Muscle layer of colon (tissue), 2 donors: ENCODE measurements around the gene MAP1LC3B.
"Not testable (repeated sequence)": the region's sequence is repeated elsewhere in the genome, so short reads cannot be mapped to it uniquely, and the experiment has no call there.

Experiments
- H3K27ac ChIP-seq: one replicate; pipeline ENCODE4 v1.7.0; 2013; ENCODE audit warnings: low read depth, mild to moderate bottlenecking, low read length, moderate library complexity
- H3K27me3 ChIP-seq, 2 donors: one replicate each; pipeline ENCODE4 v1.7.0; 2013; ENCODE audit warnings: low read length in 2 of 2, mild to moderate bottlenecking in 2 of 2; ENCODE audit not compliant: insufficient read depth in 2 of 2, control insufficient read depth in 1 of 2
- H3K36me3 ChIP-seq: one replicate; pipeline ENCODE4 v1.7.0; 2013; ENCODE audit warnings: mild to moderate bottlenecking, low read length; ENCODE audit not compliant: insufficient read depth
- H3K4me1 ChIP-seq: one replicate; pipeline ENCODE4 v1.7.0; 2013; ENCODE audit warnings: mild to moderate bottlenecking, low read length; ENCODE audit not compliant: insufficient read depth
- H3K4me3 ChIP-seq, 2 donors: one replicate each; pipeline ENCODE4 v1.7.0; 2013; ENCODE audit warnings: low read length in 2 of 2, low read depth in 1 of 2, mild to moderate bottlenecking in 1 of 2, moderate library complexity in 1 of 2
- H3K9ac ChIP-seq: one replicate; pipeline ENCODE4 v1.7.0; 2013; ENCODE audit warnings: low read length
- H3K9me3 ChIP-seq: one replicate; pipeline ENCODE4 v1.7.0; 2013; ENCODE audit warnings: mild to moderate bottlenecking, low read length
- donor health status: abdominal sarcoma.
- donor health status: Adenocarcinoma of cecum.

Gene MAP1LC3B

GRCh38 chr16:87362828-87363559 is 29.1 kb upstream of the MAP1LC3B start:
- H3K4me3 ChIP-seq, H3K9ac ChIP-seq, H3K9me3 ChIP-seq, H3K27me3 ChIP-seq: not testable (repeated sequence)
- peaks cover 19% of the 10 kb centered on the region for H3K4me1 ChIP-seq
- peak overlapping the region; percentile 87 for H3K27ac ChIP-seq
- peaks cover 41% of the 10 kb centered on the region for H3K36me3 ChIP-seq

- peak overlapping the region; percentile 87 for H3K27ac ChIP-seq
- peak overlapping the region in 1 of 2 donors; percentile 43 for H3K4me3 ChIP-seq
- H3K4me1 ChIP-seq = peaks cover 25% of the 10 kb centered on the region
- no peaks in the 10 kb centered on the region for H3K9me3 ChIP-seq
- peaks cover 31% of the 10 kb centered on the region for H3K36me3 ChIP-seq
- peak overlapping the region; percentile 10 for H3K9ac ChIP-seq
- H3K27me3 ChIP-seq = no peaks in the 10 kb centered on the region
Observed at GRCh38 chr16:87363771-87364455, 28.2 kb upstream of the MAP1LC3B start.

GRCh38 chr16:87365021-87365713 is 27.0 kb upstream of the MAP1LC3B start:
- Histone ChIP-seq H3K27me3 (no peaks in the 10 kb centered on the region), H3K4me1 (peaks cover 28% of the 10 kb centered on the region), H3K4me3 (no peak overlapping the region), H3K9ac (no peak overlapping the region), H3K9me3 (no peaks in the 10 kb centered on the region), H3K27ac (peak overlapping the region; percentile 12), H3K36me3 (peaks cover 19% of the 10 kb centered on the region)

DNA sequence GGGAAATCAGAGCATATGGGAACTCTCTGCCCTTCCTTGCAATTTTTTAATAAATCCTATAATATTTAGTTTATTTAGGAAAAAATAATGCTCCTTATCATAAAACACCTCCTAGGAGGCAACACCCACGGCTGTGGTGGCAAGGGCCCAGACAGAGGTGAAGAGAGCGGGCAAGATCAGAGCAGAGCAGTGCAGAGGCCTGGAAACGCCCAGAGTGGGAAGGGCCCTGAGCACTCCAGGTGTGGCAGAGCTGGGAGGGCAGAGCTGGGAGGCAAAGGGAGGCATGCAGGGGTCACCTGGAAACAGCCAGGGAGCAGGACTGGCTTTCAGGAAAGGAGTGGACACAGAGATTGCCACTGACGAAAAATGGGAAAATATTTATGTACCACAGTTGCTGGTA is 25.8 kb upstream of the MAP1LC3B start:
- Histone ChIP-seq H3K27ac (no peak overlapping the region), H3K4me1 (peaks cover 40% of the 10 kb centered on the region), H3K9ac (no peak overlapping the region), H3K4me3 (no peak overlapping the region), H3K27me3 (no peaks in the 10 kb centered on the region), H3K36me3 (peaks cover 9% of the 10 kb centered on the region), H3K9me3 (no peaks in the 10 kb centered on the region)

- Histone ChIP-seq H3K36me3 (peaks cover 4% of the 10 kb centered on the region), H3K9ac (no peak overlapping the region), H3K4me1 (peaks cover 45% of the 10 kb centered on the region), H3K27me3 (no peaks in the 10 kb centered on the region), H3K27ac (no peak overlapping the region), H3K4me3 (no peak overlapping the region), H3K9me3 (no peaks in the 10 kb centered on the region)
Observed at GRCh38 chr16:87366930-87367329, 25.2 kb upstream of the MAP1LC3B start.

DNA sequence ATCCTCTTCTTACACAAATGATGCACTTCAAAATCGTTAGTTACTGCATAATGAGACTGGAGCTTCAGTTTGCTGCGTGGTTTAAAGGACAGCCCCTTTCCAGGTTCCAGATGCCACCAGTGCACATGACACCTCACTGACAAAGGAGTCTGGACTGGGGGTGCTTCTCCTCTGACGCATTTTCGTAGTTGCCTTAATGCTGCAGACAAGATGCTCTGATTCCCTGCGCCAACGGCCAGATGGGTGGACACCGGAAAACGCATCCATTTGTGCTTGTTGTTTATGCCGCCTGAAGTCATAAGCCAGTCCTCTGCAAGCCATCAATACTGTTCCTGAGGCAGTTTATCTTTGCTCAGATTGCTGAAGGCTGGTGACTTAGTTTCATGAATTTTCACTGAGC is 24.6 kb upstream of the MAP1LC3B start:
- Histone ChIP-seq H3K4me3 (no peak overlapping the region), H3K9me3 (no peaks in the 10 kb centered on the region), H3K27ac (no peak overlapping the region), H3K9ac (no peak overlapping the region), H3K4me1 (peaks cover 51% of the 10 kb centered on the region), H3K27me3 (no peaks in the 10 kb centered on the region), H3K36me3 (peaks cover 3% of the 10 kb centered on the region)

DNA sequence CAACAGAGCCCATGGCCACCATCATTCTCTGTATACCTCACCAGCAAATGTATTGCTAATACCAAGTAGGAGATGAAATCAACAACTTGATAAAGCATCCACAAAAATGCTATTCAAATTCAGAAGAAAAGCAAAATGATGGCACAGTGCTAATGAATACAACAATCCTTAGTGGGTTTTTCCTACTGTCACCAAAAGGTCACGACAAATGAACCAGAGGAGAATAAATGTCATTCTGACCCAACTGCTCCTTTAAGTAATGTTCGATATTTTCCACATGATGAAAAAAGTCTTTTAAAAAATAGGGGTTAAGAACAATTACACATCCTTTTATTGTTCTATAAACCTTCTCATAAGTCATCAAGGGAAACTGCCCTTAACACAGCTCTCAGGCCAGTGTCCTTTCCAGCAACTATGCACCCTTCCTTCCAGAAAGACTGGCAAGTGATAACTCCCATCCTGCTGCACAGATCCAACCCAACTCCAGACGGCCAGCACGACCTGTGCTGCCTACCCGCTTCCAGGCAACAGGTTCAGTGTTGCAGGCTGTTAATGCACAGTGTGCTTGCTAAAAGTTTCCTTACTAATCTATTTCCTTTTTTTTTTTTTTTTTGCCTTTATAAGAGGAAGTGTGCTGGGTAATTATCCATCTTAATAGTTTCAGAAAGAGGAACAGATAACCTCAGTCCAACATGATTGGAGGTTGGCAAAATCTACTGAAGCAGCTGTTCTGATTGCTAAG is 23.9 kb upstream of the MAP1LC3B start:
- Histone ChIP-seq H3K4me3 (no peak overlapping the region), H3K4me1 (peaks cover 52% of the 10 kb centered on the region), H3K27me3 (no peaks in the 10 kb centered on the region), H3K27ac (no peak overlapping the region), H3K9me3 (no peaks in the 10 kb centered on the region), H3K36me3 (peaks cover 3% of the 10 kb centered on the region), H3K9ac (no peak overlapping the region)

DNA sequence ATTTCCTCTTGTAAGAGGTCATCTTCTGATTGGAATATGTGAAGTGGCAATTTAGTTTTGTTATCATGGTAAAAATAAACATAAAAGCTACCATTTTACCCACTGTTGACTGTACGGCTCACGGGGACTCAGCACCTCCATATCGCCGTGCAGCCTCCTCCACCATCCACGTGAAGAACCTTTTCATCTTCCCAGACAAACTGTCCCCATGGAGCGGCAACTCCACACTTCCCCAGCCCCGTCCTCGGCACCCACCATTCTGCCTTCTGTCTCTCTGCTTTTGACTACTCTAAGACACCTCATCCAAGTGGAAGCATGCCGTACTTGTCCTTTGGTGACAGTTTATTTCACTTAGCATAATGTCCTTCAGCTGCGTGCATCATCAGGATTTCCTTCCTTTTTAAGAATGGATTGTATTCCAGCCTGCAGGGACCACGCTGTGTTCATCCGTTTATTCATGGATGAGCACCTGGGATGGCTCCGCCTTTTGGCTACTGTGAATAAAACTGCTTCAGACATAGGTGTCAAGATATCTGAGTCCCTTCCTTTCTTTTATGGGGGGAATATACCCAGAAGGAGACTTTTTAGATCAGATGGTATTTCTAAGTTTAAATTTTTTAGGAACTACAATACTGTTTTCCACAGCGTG is 22.9 kb upstream of the MAP1LC3B start:
- Histone ChIP-seq H3K27ac (no peak overlapping the region), H3K4me1 (peaks cover 48% of the 10 kb centered on the region), H3K27me3 (no peaks in the 10 kb centered on the region), H3K4me3 (no peak overlapping the region), H3K36me3 (peaks cover 3% of the 10 kb centered on the region), H3K9me3 (no peaks in the 10 kb centered on the region), H3K9ac (no peak overlapping the region)

DNA sequence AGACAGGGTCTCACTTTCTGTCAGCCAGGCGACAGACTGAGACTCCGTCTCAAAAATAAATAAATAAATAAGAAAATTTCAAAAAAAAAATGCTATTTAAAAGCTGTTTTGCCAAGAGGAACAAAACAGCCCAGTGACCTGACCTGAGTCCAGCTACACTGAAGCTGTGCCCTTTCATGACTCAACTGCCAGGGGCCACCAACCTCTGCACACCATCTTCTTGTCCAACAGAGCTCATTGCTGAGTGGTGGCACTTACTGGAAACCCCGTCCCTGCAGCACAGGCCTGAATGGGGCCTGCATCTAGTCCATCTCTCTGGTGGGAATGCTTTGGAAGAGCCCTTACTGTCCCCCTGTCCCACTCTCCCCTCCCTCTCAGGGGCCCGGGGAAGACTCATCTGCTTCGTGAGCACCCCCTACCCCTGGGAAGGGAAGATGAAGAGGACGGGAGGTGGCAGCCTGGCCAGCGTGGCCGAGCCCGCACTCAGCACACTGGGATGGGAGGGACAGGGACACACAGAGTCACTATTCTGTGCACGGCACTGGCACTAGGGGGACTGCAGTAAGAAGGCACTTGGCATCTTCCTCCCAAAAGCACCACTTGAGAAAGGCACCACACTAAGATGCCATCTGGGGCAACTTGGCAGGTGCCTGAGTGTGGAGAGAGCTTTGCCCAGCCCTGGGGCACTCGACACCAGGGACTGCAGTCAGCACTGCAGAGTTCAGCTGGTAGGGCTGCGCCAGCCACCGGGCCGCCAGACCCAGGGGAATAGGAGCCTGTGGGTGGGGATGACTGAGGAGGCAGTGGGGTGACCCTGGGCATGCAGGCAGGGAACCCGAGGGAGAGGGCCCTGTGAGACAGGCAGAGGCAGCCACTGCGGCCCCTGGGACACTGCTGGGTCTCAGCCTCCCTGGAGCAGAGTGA is 22.1 kb upstream of the MAP1LC3B start:
- peaks cover 46% of the 10 kb centered on the region for H3K4me1 ChIP-seq
- peak overlapping the region; percentile 69 for H3K27ac ChIP-seq
- H3K36me3 ChIP-seq = peaks cover 3% of the 10 kb centered on the region
- no peak overlapping the region for H3K4me3 ChIP-seq
- H3K27me3 ChIP-seq = no peaks in the 10 kb centered on the region
- H3K9ac ChIP-seq = no peak overlapping the region
- no peaks in the 10 kb centered on the region for H3K9me3 ChIP-seq

GRCh38 chr16:87371261-87371866 is 20.8 kb upstream of the MAP1LC3B start:
- peaks cover 55% of the 10 kb centered on the region for H3K4me1 ChIP-seq
- peak overlapping the region; percentile 69 for H3K27ac ChIP-seq
- no peaks in the 10 kb centered on the region for H3K9me3 ChIP-seq

More at GRCh38 chr16:87371261-87371866, 20.8 kb upstream of the MAP1LC3B start:
- H3K9ac ChIP-seq = peak overlapping the region; percentile 2
- no peaks in the 10 kb centered on the region for H3K36me3 ChIP-seq
- peak overlapping the region in 1 of 2 donors; percentile 10 for H3K4me3 ChIP-seq
- H3K27me3 ChIP-seq = no peaks in the 10 kb centered on the region
